Stimulated activated naive B cell treated with anti-CD40 and anti-IgM and Interleukin-4, amounts not matched to agents 10 μg/mL and 1 μg/mL and 100 μg/mL, for 72 hours (primary cell): Measurements from ENCODE around the gene GPR162.

Source experiments
- ATAC-seq, 2 donors: fragments of 150-1000 bp; cut with Tn5 transposase; replicated peaks; 2 replicates each; pipeline ENCODE4 v1.10.0; 2021; ENCODE audit warnings: moderate library complexity in 1 of 2
- DNase-seq: peaks from one replicate; pipeline ENCODE4 v3.0.0; 2021
- H3K27ac Mint-ChIP-seq: one replicate; pipeline ENCODE4 v1.8.0; 2022; ENCODE audit warnings: mild to moderate bottlenecking, mixed read lengths
- H3K27me3 Mint-ChIP-seq, 2 donors: one replicate each; pipeline ENCODE4 v1.8.0; 2022; ENCODE audit warnings: mixed read lengths in 2 of 2
- H3K36me3 Mint-ChIP-seq, 2 donors: one replicate each; pipeline ENCODE4 v1.8.0; 2022; ENCODE audit warnings: mixed read lengths in 2 of 2, mild to moderate bottlenecking in 1 of 2
- H3K4me1 Mint-ChIP-seq, 2 donors: one replicate each; pipeline ENCODE4 v1.8.0; 2022; ENCODE audit warnings: mixed read lengths in 2 of 2, mild to moderate bottlenecking in 1 of 2
- H3K4me3 Mint-ChIP-seq, 2 donors: one replicate each; pipeline ENCODE4 v1.8.0; 2022; ENCODE audit warnings: mild to moderate bottlenecking in 2 of 2, mixed read lengths in 2 of 2, moderate library complexity in 1 of 2
- H3K9me3 Mint-ChIP-seq, 2 donors: one replicate each; pipeline ENCODE4 v1.8.0; 2022; ENCODE audit warnings: mixed read lengths in 2 of 2, mild to moderate bottlenecking in 1 of 2

GPR162 gene, protein sequence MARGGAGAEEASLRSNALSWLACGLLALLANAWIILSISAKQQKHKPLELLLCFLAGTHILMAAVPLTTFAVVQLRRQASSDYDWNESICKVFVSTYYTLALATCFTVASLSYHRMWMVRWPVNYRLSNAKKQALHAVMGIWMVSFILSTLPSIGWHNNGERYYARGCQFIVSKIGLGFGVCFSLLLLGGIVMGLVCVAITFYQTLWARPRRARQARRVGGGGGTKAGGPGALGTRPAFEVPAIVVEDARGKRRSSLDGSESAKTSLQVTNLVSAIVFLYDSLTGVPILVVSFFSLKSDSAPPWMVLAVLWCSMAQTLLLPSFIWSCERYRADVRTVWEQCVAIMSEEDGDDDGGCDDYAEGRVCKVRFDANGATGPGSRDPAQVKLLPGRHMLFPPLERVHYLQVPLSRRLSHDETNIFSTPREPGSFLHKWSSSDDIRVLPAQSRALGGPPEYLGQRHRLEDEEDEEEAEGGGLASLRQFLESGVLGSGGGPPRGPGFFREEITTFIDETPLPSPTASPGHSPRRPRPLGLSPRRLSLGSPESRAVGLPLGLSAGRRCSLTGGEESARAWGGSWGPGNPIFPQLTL

DNA sequence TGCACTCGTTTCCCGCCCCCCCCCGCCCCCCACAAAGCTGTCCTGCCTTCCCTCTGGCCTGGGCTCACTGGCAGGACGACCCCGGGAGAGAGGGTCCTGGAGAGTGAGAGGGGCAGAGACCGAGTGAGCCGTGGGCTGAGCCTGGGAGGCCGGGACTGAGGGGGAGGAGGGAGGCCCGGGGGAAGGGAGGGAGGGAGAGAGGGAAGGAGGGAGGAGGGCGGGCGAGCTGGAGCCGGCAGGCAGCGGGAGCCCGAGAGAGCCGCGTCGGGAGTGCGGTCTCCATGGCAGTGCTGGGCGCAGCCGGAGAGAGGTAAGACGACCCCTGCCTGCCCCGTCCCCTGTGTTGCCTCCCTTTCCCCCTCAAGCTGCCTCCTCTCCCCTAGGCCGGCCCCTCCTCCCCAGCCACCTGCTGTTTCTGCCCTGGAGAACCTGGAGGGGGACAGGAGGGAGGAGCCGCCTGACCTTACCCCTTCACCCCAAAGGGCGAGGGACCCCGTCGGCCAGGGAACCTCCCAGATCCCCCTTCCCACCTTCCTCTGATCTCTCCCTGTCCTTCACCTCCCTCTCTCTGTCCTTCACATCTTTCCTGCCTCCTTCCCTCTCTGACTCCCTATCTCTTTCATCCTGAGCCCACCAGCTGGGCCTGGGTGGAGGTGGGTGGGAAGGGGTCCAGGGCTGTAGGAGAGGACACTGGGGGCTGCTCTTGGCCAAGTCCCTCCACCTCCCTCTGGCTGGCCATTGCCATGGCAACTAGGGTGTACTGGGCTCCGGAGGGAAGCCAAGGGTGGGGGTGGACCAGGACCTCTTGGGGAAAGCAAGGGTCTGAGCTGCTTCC, at the start of gene GPR162:
TSS of gene GPR162 (plus strand) at position 231 of the 835 bp plus-strand sequence. CDS start 2,078 bp downstream, outside the sequence.
- ATAC-seq (no peak), DNase-seq (no peak)
- H3K4me1 Mint-ChIP-seq, result peaks cover 18 to 21% of the 10 kb centered on the region in 2 donors
- H3K4me3 Mint-ChIP-seq, result peak within 1 kb of the TSS; percentile 39 to 43
- H3K36me3 Mint-ChIP-seq, result peaks cover 0 to 1% of the 10 kb centered on the region in 2 donors
- H3K27me3 Mint-ChIP-seq, result peaks cover 64 to 89% of the 10 kb centered on the region in 2 donors
- H3K27ac Mint-ChIP-seq, result no peak within 1 kb of the TSS
- no peaks in the 10 kb centered on the region for H3K9me3 Mint-ChIP-seq

DNA sequence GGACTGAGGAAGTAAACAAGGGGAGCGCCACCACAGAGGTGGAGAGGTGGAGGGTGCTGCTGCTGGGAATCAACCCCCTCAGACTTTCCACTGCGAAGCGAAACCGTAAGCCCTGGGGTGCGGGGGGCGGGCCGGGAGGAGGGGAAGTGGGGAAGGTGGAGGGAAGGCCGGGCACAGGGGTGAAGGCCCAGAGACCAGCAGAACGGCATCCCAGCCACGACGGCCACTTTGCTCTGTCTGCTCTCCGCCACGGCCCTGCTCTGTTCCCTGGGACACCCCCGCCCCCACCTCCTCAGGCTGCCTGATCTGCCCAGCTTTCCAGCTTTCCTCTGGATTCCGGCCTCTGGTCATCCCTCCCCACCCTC, 49.3 kb upstream of the GPR162 start, which contains the start of gene LAG3:
TSS of gene LAG3 (plus strand) at position 190 of the 365 bp plus-strand sequence. CDS start 333 bp downstream, outside the sequence.
- Mint-ChIP-seq H3K4me1 (peaks cover 30 to 65% of the 10 kb centered on the region in 2 donors), H3K27me3 (peaks cover 79 to 92% of the 10 kb centered on the region in 2 donors), H3K36me3 (peaks cover 0 to 3% of the 10 kb centered on the region in 2 donors), H3K4me3 (peak within 1 kb of the TSS; percentile 51 to 54), H3K27ac (no peak within 1 kb of the TSS), H3K9me3 (no peaks in the 10 kb centered on the region)
- peak; percentile 52 to 64 for ATAC-seq
- no peak for DNase-seq

DNA sequence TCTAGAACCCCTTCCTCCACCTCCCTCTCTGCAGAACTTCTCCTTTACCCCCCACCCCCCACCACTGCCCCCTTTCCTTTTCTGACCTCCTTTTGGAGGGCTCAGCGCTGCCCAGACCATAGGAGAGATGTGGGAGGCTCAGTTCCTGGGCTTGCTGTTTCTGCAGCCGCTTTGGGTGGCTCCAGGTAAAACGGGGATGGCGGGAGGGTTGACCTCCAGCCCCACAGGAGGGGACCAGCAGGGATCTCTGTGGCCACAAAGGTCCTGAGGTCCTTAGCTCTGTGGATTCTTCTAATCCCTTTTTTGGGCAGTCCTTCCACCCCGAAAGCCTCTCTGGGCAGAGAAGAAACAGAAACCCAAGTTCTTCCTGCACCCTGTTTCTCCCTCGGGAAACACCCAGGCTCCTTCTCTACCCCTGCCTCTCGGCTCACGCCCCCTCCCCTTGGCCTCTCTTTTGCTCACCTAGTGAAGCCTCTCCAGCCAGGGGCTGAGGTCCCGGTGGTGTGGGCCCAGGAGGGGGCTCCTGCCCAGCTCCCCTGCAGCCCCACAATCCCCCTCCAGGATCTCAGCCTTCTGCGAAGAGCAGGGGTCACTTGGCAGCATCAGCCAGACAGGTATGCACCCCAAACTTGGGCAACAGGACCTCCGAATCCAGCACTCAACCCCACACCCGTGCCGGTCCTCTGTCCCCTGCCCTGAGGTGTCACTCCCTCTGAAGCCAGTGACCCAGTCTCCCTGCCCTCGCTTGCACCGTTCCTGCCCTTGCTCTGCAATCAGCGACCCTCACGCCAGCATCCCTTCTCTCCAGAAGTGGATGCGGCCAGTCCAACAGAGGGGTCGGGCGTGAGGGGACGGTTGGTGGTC, 48.7 kb upstream of the GPR162 start:
- Mint-ChIP-seq H3K27ac (no peak overlapping the region), H3K4me3 (peak overlapping the region; percentile 51 to 54), H3K36me3 (peaks cover 0 to 3% of the 10 kb centered on the region in 2 donors), H3K27me3 (peaks cover 79 to 92% of the 10 kb centered on the region in 2 donors), H3K4me1 (peaks cover 26 to 62% of the 10 kb centered on the region in 2 donors), H3K9me3 (no peaks in the 10 kb centered on the region)
- no peak for DNase-seq
- ATAC-seq, result no peak

DNA sequence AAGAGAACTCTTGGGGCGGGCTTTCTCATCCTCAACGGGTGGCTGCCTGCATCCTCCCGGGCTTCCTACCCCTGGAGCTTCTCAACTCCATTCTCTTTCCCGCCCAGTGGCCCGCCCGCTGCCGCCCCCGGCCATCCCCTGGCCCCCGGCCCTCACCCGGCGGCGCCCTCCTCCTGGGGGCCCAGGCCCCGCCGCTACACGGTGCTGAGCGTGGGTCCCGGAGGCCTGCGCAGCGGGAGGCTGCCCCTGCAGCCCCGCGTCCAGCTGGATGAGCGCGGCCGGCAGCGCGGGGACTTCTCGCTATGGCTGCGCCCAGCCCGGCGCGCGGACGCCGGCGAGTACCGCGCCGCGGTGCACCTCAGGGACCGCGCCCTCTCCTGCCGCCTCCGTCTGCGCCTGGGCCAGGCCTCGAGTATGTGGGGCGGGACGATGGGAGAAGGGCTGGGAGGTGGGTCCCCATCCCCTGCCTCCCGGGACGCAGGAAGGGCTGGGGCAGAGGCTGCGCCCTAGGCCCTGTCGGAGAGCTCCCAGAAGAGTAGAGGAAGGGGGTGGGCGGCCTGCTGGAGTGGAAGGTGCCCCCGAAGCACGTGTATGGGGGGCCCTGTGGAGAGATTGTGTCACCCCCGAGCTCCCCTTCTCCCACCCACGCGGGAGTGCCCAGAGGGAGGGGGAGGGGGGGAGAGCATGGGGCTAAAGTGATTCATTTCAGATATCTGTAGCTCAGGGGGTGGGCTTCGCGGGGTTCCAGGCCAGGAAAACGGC, 47.9 kb upstream of the GPR162 start:
- peak in 1 of 2 donors; percentile 12 for ATAC-seq
- Mint-ChIP-seq H3K9me3 (no peaks in the 10 kb centered on the region), H3K4me3 (peak overlapping the region in 1 of 2 donors; percentile 26), H3K27ac (no peak overlapping the region), H3K27me3 (peaks cover 79 to 92% of the 10 kb centered on the region in 2 donors), H3K36me3 (peaks cover 0 to 3% of the 10 kb centered on the region in 2 donors), H3K4me1 (peaks cover 28 to 63% of the 10 kb centered on the region in 2 donors)
- no peak for DNase-seq

DNA sequence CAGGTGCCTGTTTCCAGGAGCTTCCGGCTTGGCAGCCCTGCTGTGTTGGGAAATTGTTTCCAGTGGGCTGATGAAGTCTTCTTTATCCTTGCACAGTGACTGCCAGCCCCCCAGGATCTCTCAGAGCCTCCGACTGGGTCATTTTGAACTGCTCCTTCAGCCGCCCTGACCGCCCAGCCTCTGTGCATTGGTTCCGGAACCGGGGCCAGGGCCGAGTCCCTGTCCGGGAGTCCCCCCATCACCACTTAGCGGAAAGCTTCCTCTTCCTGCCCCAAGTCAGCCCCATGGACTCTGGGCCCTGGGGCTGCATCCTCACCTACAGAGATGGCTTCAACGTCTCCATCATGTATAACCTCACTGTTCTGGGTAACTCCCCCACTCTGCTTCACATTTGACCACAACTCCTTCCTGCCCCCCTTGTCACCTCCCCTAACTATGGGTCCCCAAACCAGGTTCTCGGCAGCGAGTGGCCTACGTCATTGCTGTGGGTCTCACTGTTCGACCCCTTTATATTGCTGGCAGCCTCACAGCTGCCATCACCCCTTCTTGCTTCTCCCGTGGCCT, 47.0 kb upstream of the GPR162 start:
- DNase-seq (no peak), ATAC-seq (no peak)
- Mint-ChIP-seq H3K9me3 (no peaks in the 10 kb centered on the region), H3K36me3 (peaks cover 0 to 2% of the 10 kb centered on the region in 2 donors), H3K4me1 (peaks cover 33 to 71% of the 10 kb centered on the region in 2 donors), H3K27me3 (peaks cover 72 to 84% of the 10 kb centered on the region in 2 donors), H3K27ac (no peak overlapping the region), H3K4me3 (no peak overlapping the region)

DNA sequence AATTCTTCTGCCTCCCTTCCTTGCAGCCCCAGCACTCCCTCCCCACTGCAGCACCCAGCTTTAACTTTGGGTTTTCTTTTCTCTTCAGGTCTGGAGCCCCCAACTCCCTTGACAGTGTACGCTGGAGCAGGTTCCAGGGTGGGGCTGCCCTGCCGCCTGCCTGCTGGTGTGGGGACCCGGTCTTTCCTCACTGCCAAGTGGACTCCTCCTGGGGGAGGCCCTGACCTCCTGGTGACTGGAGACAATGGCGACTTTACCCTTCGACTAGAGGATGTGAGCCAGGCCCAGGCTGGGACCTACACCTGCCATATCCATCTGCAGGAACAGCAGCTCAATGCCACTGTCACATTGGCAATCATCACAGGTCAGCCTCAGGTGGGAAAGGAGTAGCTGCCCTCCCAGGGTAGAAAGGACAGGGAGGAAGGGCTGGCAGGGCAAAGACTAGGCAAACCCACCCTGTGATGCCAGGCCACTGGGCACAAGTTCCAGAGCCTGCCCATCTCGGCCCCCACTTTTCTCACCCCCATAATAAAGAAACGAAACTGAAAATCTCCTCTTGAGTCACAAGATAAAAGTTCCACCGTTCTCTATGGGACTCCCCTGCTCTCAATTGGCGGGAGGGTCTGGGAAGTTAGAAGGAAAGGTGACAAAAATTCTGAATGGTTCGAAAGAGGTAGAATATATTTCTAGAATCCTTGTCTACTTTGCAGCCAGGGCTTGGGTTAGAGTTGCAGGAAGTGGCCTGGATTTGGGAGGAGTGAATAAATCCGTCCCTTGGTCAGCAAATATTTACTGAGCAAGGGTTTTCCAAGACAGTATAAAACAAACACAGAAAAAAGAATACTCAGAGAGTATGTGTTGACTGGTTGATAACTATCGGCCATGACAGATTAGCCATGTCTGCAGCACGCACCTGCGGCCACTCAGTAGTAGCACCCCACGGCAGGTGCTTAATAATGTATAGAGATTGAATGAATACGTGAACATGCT, 46.1 kb upstream of the GPR162 start:
- peaks cover 63 to 75% of the 10 kb centered on the region in 2 donors for H3K27me3 Mint-ChIP-seq
- H3K4me1 Mint-ChIP-seq, result peaks cover 40 to 80% of the 10 kb centered on the region in 2 donors
- ATAC-seq, result no peak
- no peak overlapping the region for H3K4me3 Mint-ChIP-seq
- H3K27ac Mint-ChIP-seq, result no peak overlapping the region
- H3K36me3 Mint-ChIP-seq, result peaks cover 0 to 2% of the 10 kb centered on the region in 2 donors
- no peaks in the 10 kb centered on the region for H3K9me3 Mint-ChIP-seq
- no peak for DNase-seq

DNA sequence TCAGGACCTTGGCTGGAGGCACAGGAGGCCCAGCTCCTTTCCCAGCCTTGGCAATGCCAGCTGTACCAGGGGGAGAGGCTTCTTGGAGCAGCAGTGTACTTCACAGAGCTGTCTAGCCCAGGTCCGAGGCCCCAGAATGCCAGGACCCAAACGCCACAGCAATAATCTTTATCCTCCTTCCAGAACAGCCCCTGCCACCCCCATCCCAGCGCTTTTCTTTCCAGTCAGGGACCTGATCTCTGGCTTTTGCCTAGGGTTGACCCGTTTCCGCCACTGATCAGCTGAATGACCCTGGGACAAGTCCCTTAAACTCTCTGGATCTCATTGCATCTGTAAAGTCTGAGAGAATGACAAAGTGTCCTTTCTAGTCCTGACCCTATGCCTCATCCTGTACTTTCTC, 44.2 kb upstream of the GPR162 start:
- H3K9me3 Mint-ChIP-seq, result no peaks in the 10 kb centered on the region
- no peak overlapping the region for H3K4me3 Mint-ChIP-seq

DNA sequence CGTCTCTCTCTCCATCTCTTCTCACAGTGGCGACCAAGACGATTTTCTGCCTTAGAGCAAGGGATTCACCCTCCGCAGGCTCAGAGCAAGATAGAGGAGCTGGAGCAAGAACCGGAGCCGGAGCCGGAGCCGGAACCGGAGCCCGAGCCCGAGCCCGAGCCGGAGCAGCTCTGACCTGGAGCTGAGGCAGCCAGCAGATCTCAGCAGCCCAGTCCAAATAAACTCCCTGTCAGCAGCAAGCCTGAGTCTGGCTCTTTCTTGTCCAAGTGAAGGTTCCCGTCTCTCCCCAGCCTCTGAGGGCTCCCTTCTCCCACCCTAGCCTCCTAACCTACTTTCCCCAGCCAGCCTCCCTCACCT, 43.4 kb upstream of the GPR162 start:
- Mint-ChIP-seq H3K27me3 (peaks cover 49 to 56% of the 10 kb centered on the region in 2 donors), H3K9me3 (no peaks in the 10 kb centered on the region), H3K4me3 (peak overlapping the region; percentile 83 to 84), H3K36me3 (peaks cover 0 to 2% of the 10 kb centered on the region in 2 donors), H3K27ac (no peak overlapping the region), H3K4me1 (peaks cover 30 to 64% of the 10 kb centered on the region in 2 donors)
- DNase-seq (no peak), ATAC-seq (no peak)

More for the DNA sequence above, 44.2 kb upstream of the GPR162 start:
- H3K27me3 Mint-ChIP-seq, result peaks cover 50 to 59% of the 10 kb centered on the region in 2 donors
- ATAC-seq (no peak), DNase-seq (no peak)
- H3K4me1 Mint-ChIP-seq, result peaks cover 32 to 68% of the 10 kb centered on the region in 2 donors
- H3K36me3 Mint-ChIP-seq, result peaks cover 0 to 2% of the 10 kb centered on the region in 2 donors
- H3K27ac Mint-ChIP-seq, result no peak overlapping the region

DNA sequence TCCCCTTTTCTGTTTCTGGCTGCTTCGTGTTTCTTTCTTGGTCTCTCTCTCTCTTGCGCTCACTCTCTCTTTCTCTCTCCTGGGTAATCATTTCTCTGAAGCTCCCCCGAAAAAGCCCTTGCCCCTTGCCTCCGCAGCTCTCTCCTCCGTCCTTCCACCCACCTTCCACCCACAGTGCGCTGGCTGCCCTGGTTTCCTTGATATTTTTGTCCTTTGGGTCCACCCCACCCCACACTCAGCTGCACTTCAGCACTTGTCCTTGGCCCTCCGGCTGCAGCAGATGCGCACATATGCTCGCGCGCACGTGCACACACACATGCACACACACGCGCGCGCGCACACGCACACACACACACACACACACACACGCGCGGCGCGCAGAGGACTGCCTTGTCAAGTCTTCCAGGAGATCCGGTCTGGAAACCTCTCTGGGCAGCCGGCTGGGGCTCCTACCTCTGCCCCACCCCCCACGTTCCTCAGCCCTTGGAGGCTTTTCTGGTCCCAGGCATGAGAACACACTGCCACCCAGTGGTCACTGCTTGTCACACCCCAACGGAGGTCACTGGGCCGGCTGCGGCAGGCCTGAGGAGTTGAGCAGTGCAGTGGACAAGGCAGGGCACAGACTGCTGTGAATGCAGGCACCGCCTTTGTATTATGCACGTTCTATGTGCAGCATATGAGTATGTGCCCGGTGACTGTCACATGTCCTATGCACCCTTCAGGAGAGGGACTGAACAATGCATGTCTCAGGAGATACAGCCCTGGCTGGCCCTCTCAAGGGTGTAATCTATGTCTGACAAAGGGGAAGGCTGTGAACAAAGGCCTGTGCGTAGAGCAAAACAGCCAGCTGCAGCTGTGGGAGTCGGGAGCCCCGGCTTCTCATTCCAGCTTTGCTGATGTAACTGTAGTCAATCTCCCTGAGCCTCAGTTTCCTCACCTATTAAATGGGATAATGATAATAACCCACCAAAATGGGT, 42.8 kb upstream of the GPR162 start:
- Mint-ChIP-seq H3K4me1 (peaks cover 32 to 67% of the 10 kb centered on the region in 2 donors), H3K27ac (peak overlapping the region; percentile 10), H3K9me3 (no peaks in the 10 kb centered on the region), H3K36me3 (peaks cover 0 to 2% of the 10 kb centered on the region in 2 donors), H3K27me3 (peaks cover 49 to 56% of the 10 kb centered on the region in 2 donors), H3K4me3 (peak overlapping the region; percentile 83 to 84)
- DNase-seq (peak; percentile 80), ATAC-seq (peak; percentile 82 to 86)

DNA sequence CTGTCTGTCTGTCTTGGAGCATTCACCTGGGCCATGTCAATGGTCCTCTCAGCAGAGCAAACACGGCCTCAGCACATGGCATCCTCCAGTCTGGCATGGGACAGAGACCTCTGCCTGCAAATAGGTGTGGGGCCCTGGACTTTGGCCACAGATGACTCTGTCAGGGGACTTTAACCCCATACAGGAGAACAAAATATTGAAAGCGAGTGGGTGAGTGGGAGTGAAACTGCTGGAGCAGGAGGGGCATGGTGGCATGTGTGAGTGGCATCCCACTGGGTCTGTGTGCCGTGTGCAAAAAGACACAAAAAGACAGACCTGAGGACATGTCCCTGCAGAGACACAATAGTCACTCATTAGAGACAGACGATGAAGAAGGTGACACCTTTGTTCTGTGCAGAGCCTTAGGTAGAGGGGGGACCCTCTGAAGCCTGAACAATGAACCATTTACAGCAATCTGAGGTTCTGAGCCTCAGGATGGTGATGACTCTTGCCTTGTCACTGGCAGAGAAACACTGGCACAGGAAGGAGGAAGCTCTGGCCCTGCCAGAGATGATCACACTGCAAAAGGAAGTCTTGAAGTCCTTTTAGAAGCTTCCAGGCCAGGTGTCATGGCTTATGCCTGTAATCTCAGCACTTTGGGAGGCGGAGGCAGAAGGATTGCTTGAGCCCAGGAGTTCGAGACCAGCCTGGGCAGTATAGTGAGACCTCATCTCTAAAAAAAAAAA, 41.8 kb upstream of the GPR162 start:
- ATAC-seq, result peak in 1 of 2 donors; percentile 11
- H3K9me3 Mint-ChIP-seq, result no peaks in the 10 kb centered on the region
- peaks cover 40 to 51% of the 10 kb centered on the region in 2 donors for H3K27me3 Mint-ChIP-seq
- H3K4me1 Mint-ChIP-seq, result peaks cover 37 to 73% of the 10 kb centered on the region in 2 donors
- peaks cover 0 to 2% of the 10 kb centered on the region in 2 donors for H3K36me3 Mint-ChIP-seq
- no peak for DNase-seq
- H3K27ac Mint-ChIP-seq, result no peak overlapping the region
- no peak overlapping the region for H3K4me3 Mint-ChIP-seq
